ENCODE data around the gene USP11. TPM values are rescaled to one million over a fixed set of nuclear protein-coding genes. Genes with fewer than 3 reads are reported as not detected.

USP11 gene
- polyA plus RNA-seq, 1 donor (not counting 4 experiments of a cell fraction or from before 2014, with no cell fraction given): 6.3 TPM

DNA sequence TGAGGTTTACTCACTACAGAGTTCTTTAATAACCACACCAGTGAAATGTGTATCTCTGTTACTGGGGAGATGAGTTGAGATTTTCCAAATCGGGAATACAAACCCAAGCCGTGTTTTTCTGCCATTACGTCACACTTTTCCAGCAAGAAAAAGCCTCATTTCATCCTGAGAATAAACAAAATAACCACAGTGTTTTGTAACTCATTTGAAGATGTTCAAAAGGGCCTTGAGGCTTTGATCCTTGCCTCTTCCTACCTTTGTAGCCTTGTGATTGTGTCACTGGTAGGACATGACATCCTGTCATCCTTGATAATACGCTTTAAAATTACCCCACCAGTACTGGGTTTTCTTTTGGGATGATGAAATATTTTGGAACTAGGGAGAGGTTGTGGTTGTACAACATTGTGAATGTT lies 2.9 kb downstream of the USP11 start:
- Histone ChIP-seq H4K20me1 (ENCODE audit: control insufficient read depth, extremely low read depth, insufficient read depth, low read length) (no peaks in the 10 kb centered on the region), H3K27ac (ENCODE audit: control insufficient read depth, insufficient read depth, low read length) (no peak overlapping the region), H3K79me2 (ENCODE audit: control insufficient read depth, insufficient read depth, low read length) (peaks cover 10% of the 10 kb centered on the region), H3K4me2 (ENCODE audit: control insufficient read depth, extremely low read depth, insufficient read depth, low read depth, low read length) (no peak overlapping the region), H3K4me1 (ENCODE audit: control insufficient read depth, extremely low read depth, insufficient read depth, low read length) (peaks cover 5% of the 10 kb centered on the region), H3K4me3 (ENCODE audit: control insufficient read depth in 2 of 3, extremely low read depth in 1 of 3, insufficient read depth in 2 of 3, low read depth in 1 of 3, low read length in 3 of 3) (no peak overlapping the region), H2AFZ (ENCODE audit: control insufficient read depth, low read length) (no peak overlapping the region), H3K36me3 (ENCODE audit: control insufficient read depth in 2 of 2, extremely low read depth in 1 of 2, insufficient read depth in 2 of 2, low read length in 2 of 2) (no peaks in the 10 kb centered on the region), H3K9me3 (ENCODE audit: control insufficient read depth, low read depth, low read length) (no peaks in the 10 kb centered on the region), H3K27me3 (ENCODE audit: control insufficient read depth, extremely low read depth, insufficient read depth, low read length) (no peaks in the 10 kb centered on the region), H3K9me1 (ENCODE audit: control insufficient read depth, extremely low read depth, insufficient read depth, low read length) (no peaks in the 10 kb centered on the region), H3K9ac (ENCODE audit: control insufficient read depth, extremely low read depth, insufficient read depth, low read length) (no peak overlapping the region)
- no peak for DNase-seq (ENCODE audit: low read depth, low spot score)
- dilution Hi-C loops (cut with MboI; ENCODE audit: extremely low pct_ligation_motif_present, low sequenced_read_pairs): no loop called here
- no peak for TF ChIP-seq EZH2 (IDR thresholded peaks at IDR 0.05; ENCODE audit: low read length)
- no peak for FAIRE-seq

DNA sequence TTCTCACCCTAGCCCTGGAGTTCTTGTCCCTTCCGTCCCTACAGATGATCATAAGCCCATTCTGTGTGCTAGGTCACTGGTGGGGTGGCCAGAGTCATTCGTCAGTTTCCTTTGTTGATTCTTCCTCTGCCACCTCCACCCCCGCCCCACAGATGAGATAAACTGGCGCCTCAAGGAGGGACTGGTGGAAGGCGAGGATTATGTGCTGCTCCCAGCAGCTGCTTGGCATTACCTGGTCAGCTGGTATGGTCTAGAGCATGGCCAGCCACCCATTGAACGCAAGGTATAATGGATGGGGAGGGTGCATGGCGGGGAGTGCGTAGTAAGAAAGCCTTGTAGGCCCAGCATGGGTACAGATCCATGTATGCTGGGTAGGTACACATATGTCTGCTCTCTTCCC lies 6.4 kb downstream of the USP11 start:
- H3K27me3 ChIP-seq (ENCODE audit: control insufficient read depth, extremely low read depth, insufficient read depth, low read length): no peaks in the 10 kb centered on the region
- H3K79me2 ChIP-seq (ENCODE audit: control insufficient read depth, insufficient read depth, low read length): peaks cover 8% of the 10 kb centered on the region
- dilution Hi-C loops (cut with MboI; ENCODE audit: extremely low pct_ligation_motif_present, low sequenced_read_pairs): no loop called here
- H3K36me3 ChIP-seq (ENCODE audit: control insufficient read depth in 2 of 2, extremely low read depth in 1 of 2, insufficient read depth in 2 of 2, low read length in 2 of 2): no peaks in the 10 kb centered on the region
- H3K27ac ChIP-seq (ENCODE audit: control insufficient read depth, insufficient read depth, low read length): no peak overlapping the region
- TF ChIP-seq, protein P1, sequence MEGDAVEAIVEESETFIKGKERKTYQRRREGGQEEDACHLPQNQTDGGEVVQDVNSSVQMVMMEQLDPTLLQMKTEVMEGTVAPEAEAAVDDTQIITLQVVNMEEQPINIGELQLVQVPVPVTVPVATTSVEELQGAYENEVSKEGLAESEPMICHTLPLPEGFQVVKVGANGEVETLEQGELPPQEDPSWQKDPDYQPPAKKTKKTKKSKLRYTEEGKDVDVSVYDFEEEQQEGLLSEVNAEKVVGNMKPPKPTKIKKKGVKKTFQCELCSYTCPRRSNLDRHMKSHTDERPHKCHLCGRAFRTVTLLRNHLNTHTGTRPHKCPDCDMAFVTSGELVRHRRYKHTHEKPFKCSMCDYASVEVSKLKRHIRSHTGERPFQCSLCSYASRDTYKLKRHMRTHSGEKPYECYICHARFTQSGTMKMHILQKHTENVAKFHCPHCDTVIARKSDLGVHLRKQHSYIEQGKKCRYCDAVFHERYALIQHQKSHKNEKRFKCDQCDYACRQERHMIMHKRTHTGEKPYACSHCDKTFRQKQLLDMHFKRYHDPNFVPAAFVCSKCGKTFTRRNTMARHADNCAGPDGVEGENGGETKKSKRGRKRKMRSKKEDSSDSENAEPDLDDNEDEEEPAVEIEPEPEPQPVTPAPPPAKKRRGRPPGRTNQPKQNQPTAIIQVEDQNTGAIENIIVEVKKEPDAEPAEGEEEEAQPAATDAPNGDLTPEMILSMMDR (optimal IDR thresholded peaks at IDR 0.05 in 1 of 3, IDR thresholded peaks at IDR 0.05 in 1 of 3, conservative IDR thresholded peaks at IDR 0.05 in 1 of 3; ENCODE audit: extremely low read depth in 1 of 3, insufficient read depth in 2 of 3, low read length in 3 of 3): no peak
- no peak for TF ChIP-seq EZH2 (IDR thresholded peaks at IDR 0.05; ENCODE audit: low read length)
- no peak overlapping the region for H3K4me2 ChIP-seq (ENCODE audit: control insufficient read depth, extremely low read depth, insufficient read depth, low read depth, low read length)
- no peak overlapping the region for H3K9ac ChIP-seq (ENCODE audit: control insufficient read depth, extremely low read depth, insufficient read depth, low read length)
- DNase-seq (ENCODE audit: low read depth, low spot score) (no peak), FAIRE-seq (no peak)
- H2AFZ ChIP-seq (ENCODE audit: control insufficient read depth, low read length): no peak overlapping the region
- no peaks in the 10 kb centered on the region for H4K20me1 ChIP-seq (ENCODE audit: control insufficient read depth, extremely low read depth, insufficient read depth, low read length)
- H3K4me3 ChIP-seq (ENCODE audit: control insufficient read depth in 2 of 3, extremely low read depth in 1 of 3, insufficient read depth in 2 of 3, low read depth in 1 of 3, low read length in 3 of 3): no peak overlapping the region
- no peaks in the 10 kb centered on the region for H3K9me1 ChIP-seq (ENCODE audit: control insufficient read depth, extremely low read depth, insufficient read depth, low read length)
- no peaks in the 10 kb centered on the region for H3K4me1 ChIP-seq (ENCODE audit: control insufficient read depth, extremely low read depth, insufficient read depth, low read length)
- no peaks in the 10 kb centered on the region for H3K9me3 ChIP-seq (ENCODE audit: control insufficient read depth, low read depth, low read length)

DNA sequence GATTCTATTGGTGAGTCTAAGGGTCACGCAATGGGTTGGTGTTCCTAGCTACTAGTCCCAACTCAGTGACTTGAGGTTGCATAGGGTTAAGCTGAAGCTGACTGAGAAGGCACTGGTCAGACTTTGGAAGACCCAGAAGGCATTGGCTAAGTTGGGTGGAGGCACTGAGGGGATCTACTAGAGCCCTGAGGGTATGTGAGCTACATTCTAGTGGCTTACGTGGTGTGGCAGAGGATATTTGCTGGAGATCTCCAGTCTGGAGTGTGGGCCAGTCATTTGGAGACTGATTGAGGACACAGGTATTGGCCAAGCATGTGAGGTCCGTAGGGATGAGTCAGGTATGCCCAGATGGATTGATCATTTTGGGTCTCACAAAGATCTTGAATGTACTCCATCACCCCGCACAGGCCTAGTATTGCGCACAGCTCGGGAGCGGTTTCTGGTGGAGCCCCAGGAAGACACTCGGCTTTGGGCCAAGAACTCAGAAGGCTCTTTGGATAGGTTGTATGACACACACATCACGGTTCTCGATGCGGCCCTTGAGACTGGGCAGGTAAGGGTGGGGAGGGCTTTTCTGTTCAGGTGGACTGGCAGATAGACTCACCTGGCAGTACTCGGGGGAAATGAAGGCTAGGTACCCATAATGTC lies 7.2 kb downstream of the USP11 start:
- Histone ChIP-seq H3K4me2 (ENCODE audit: control insufficient read depth, extremely low read depth, insufficient read depth, low read depth, low read length) (no peak overlapping the region), H3K4me1 (ENCODE audit: control insufficient read depth, extremely low read depth, insufficient read depth, low read length) (no peaks in the 10 kb centered on the region), H2AFZ (ENCODE audit: control insufficient read depth, low read length) (no peak overlapping the region), H3K27me3 (ENCODE audit: control insufficient read depth, extremely low read depth, insufficient read depth, low read length) (no peaks in the 10 kb centered on the region), H3K79me2 (ENCODE audit: control insufficient read depth, insufficient read depth, low read length) (peaks cover 6% of the 10 kb centered on the region), H3K9ac (ENCODE audit: control insufficient read depth, extremely low read depth, insufficient read depth, low read length) (no peak overlapping the region), H3K36me3 (ENCODE audit: control insufficient read depth in 2 of 2, extremely low read depth in 1 of 2, insufficient read depth in 2 of 2, low read length in 2 of 2) (no peaks in the 10 kb centered on the region), H3K4me3 (ENCODE audit: control insufficient read depth in 2 of 3, extremely low read depth in 1 of 3, insufficient read depth in 2 of 3, low read depth in 1 of 3, low read length in 3 of 3) (no peak overlapping the region), H3K9me3 (ENCODE audit: control insufficient read depth, low read depth, low read length) (no peaks in the 10 kb centered on the region), H4K20me1 (ENCODE audit: control insufficient read depth, extremely low read depth, insufficient read depth, low read length) (no peaks in the 10 kb centered on the region), H3K27ac (ENCODE audit: control insufficient read depth, insufficient read depth, low read length) (no peak overlapping the region), H3K9me1 (ENCODE audit: control insufficient read depth, extremely low read depth, insufficient read depth, low read length) (no peaks in the 10 kb centered on the region)
- DNase-seq (ENCODE audit: low read depth, low spot score): no peak
- FAIRE-seq: no peak
- TF ChIP-seq, protein P1 (optimal IDR thresholded peaks at IDR 0.05 in 1 of 3, IDR thresholded peaks at IDR 0.05 in 1 of 3, conservative IDR thresholded peaks at IDR 0.05 in 1 of 3; ENCODE audit: extremely low read depth in 1 of 3, insufficient read depth in 2 of 3, low read length in 3 of 3): no peak
- TF ChIP-seq EZH2 (IDR thresholded peaks at IDR 0.05; ENCODE audit: low read length): no peak
- dilution Hi-C loops (cut with MboI; ENCODE audit: extremely low pct_ligation_motif_present, low sequenced_read_pairs): no loop called here
